Spleen (tissue), 11 donors: Measurements from ENCODE around the gene CACNA2D3. TPM values are rescaled to one million over a fixed set of nuclear protein-coding genes. Genes with fewer than 3 reads are reported as not detected.

Experiments
- DNase-seq: peaks from one replicate; pipeline ENCODE4 v3.0.0-alpha.2; 2020
- H3K27ac ChIP-seq, 8 donors: fragments of 200-600 bp; sonication (generic) in 7 of 8; 1 replicate in 4 of 8; 2 replicates in 4 of 8; pipeline versions ENCODE4 v1.5.0 to v1.8.0; 2016 to 2021; ENCODE audit warnings: inconsistent platforms in 4 of 8, mild to moderate bottlenecking in 4 of 8, moderate library complexity in 1 of 8
- H3K27me3 ChIP-seq, 7 donors: fragments of 200-600 bp; sonication (generic) in 6 of 7; replicated peaks in 1 of 7; 1 replicate in 4 of 7; 2 replicates in 3 of 7; pipeline versions ENCODE4 v1.5.0 to v1.8.0; 2016 to 2021; ENCODE audit warnings: inconsistent platforms in 3 of 7, mild to moderate bottlenecking in 1 of 7
- H3K36me3 ChIP-seq, 6 donors: fragments of 200-600 bp; sonication (generic) in 5 of 6; 1 replicate in 4 of 6; 2 replicates in 2 of 6; pipeline versions ENCODE4 v1.5.0 to v1.8.0; 2016 to 2021; ENCODE audit warnings: inconsistent platforms in 2 of 6
- H3K4me1 ChIP-seq, 6 donors: fragments of 200-600 bp; sonication (generic) in 5 of 6; 1 replicate in 3 of 6; 2 replicates in 3 of 6; pipeline versions ENCODE4 v1.5.0 to v1.8.0; 2016 to 2021; ENCODE audit warnings: inconsistent platforms in 3 of 6
- H3K4me3 ChIP-seq, 8 donors: fragments of 200-600 bp; sonication (generic) in 7 of 8; 1 replicate in 4 of 8; 2 replicates in 4 of 8; pipeline versions ENCODE4 v1.5.0 to v1.8.0; 2016 to 2021; ENCODE audit warnings: inconsistent platforms in 4 of 8, mild to moderate bottlenecking in 4 of 8, moderate library complexity in 2 of 8
- H3K9me3 ChIP-seq, 8 donors: fragments of 200-600 bp; sonication (generic) in 7 of 8; 1 replicate in 4 of 8; 2 replicates in 4 of 8; pipeline versions ENCODE4 v1.5.0 to v1.8.0; 2016 to 2021; ENCODE audit warnings: inconsistent platforms in 4 of 8
- CTCF ChIP-seq, 11 experiments: fragments of 200-600 bp in 7 of 11; fragments of 450-650 bp in 4 of 11; sonication (generic) in 4 of 11; IDR thresholded peaks in 8 of 11; conservative IDR thresholded peaks in 3 of 11; 1 replicate in 7 of 11; 2 replicates in 4 of 11; pipeline versions ENCODE4 v1.4.0 to v1.8.0; 2016 to 2021; ENCODE audit warnings: antibody characterized with exemption in 11 of 11, inconsistent platforms in 4 of 11, mild to moderate bottlenecking in 1 of 11
- POLR2A ChIP-seq, 3 donors: fragments of 450-650 bp; IDR thresholded peaks; one replicate each; pipeline ENCODE4 v1.5.1; 2017; ENCODE audit warnings: antibody characterized with exemption in 3 of 3, mild to moderate bottlenecking in 1 of 3
- POLR2AphosphoS5 ChIP-seq, 3 donors: sonication (generic); formaldehyde crosslinking; IDR thresholded peaks; one replicate each; pipeline ENCODE4 v1.5.1; 2017; ENCODE audit warnings: antibody characterized with exemption in 3 of 3
- WGBS, 5 donors: extraction: QIAGEN DNeasy Blood & Tissue Kit in 3 of 5; methylation state at CpG; one replicate each; pipeline versions ENCODE4 v1.1.5 to v1.1.7; 2013 to 2018; 5-methylcytosine and 5-hydroxymethylcytosine counted together
- intact Hi-C: fragments of 100-400 bp; cut with DNase I; formaldehyde crosslinking; loops from one replicate; pipeline ENCODE4 v1.15.0; 2023; ENCODE audit warnings: low total_unique reads
- polyA plus RNA-seq, 3 donors: library from polyadenylated mRNA; stranded (reverse); fragments of 200-250 nt; gene quantifications; one replicate each; pipeline ENCODE4 v1.2.1, GENCODE V29; 2013
- total RNA-seq, 7 donors: library from RNA; depleted of rRNA in 3 of 7; stranded (reverse); fragments of >200 nt in 3 of 7; fragmentation: NEBNext Ultra II Directional in 4 of 7; extraction: Animal tissue kit (Norgen Biotek cat#: 25700) in 4 of 7; gene quantifications; one replicate each; pipeline versions ENCODE4 v1.1.0 to v1.2.1, GENCODE V29; 2016 to 2021
- donor health status: healthy with polysubstance abuse.
- donor health status: DM: no; HTN: no; CAD: no; lungs with moderate emphysema.
- donor health status: DM: no; HTN: no; CAD: no.
- donor health status: Bipolar disorder and iron deficiency.
- donor health status: healthy.
- donor health status: DM: no; HTN: no; CAD: no.
- donor health status: DM: yes; HTN: yes; CAD: no.

CACNA2D3 gene
- total and polyA plus RNA-seq, 10 donors = 0.83 to 4.9 (median 2.9) TPM

GRCh38 chr3:54901906-54902685, 779.7 kb downstream of the CACNA2D3 start:
- DNase-seq = no peak
- H3K27ac ChIP-seq = no peak overlapping the region
- H3K4me3 ChIP-seq = no peak overlapping the region
- WGBS, 5 donors = 75 to 83% (median 82%) methylated on average over 4 of the region's 4 CpGs
- no peaks in the 10 kb centered on the region for H3K27me3 ChIP-seq
- no peak for TF ChIP-seq POLR2AphosphoS5 (IDR thresholded peaks at IDR 0.05)
- TF ChIP-seq CTCF (IDR thresholded peaks at IDR 0.05 in 8 of 11, conservative IDR thresholded peaks at IDR 0.05 in 3 of 11) = no peak
- no peak for TF ChIP-seq POLR2A (IDR thresholded peaks at IDR 0.05)
- H3K4me1 ChIP-seq = no peaks in the 10 kb centered on the region
- no peaks in the 10 kb centered on the region for H3K36me3 ChIP-seq
- no peaks in the 10 kb centered on the region for H3K9me3 ChIP-seq
- intact Hi-C loops = no loop called here

- H3K4me1 ChIP-seq = no peaks in the 10 kb centered on the region
- DNase-seq = no peak
- H3K27ac ChIP-seq = no peak overlapping the region
- H3K4me3 ChIP-seq = no peak overlapping the region
- WGBS, 5 donors = 66 to 82% (median 71%) methylated on average over 2 of the region's 2 CpGs
- H3K36me3 ChIP-seq = no peaks in the 10 kb centered on the region
- no peaks in the 10 kb centered on the region for H3K27me3 ChIP-seq
- TF ChIP-seq POLR2A (IDR thresholded peaks at IDR 0.05) = no peak
- H3K9me3 ChIP-seq = no peaks in the 10 kb centered on the region
- intact Hi-C loops = no loop called here
These were observed 783.0 kb downstream of the CACNA2D3 start for GRCh38 chr3:54905261-54905888.

- Histone ChIP-seq H3K9me3 (no peaks in the 10 kb centered on the region), H3K36me3 (no peaks in the 10 kb centered on the region), H3K27me3 (no peaks in the 10 kb centered on the region), H3K4me3 (no peak overlapping the region), H3K27ac (no peak overlapping the region), H3K4me1 (no peaks in the 10 kb centered on the region)
- intact Hi-C loops = no loop called here
- TF ChIP-seq POLR2AphosphoS5 (IDR thresholded peaks at IDR 0.05) = no peak
- TF ChIP-seq POLR2A (IDR thresholded peaks at IDR 0.05) = no peak
- no peak for TF ChIP-seq CTCF (IDR thresholded peaks at IDR 0.05 in 8 of 11, conservative IDR thresholded peaks at IDR 0.05 in 3 of 11)
- no peak for DNase-seq
- 87 to 92% (median 89%) methylated on average over 3 of the region's 3 CpGs for WGBS, 5 donors
These were observed 783.6 kb downstream of the CACNA2D3 start for GRCh38 chr3:54905920-54906319.

- no peak for TF ChIP-seq CTCF (IDR thresholded peaks at IDR 0.05 in 8 of 11, conservative IDR thresholded peaks at IDR 0.05 in 3 of 11)
- no peak for TF ChIP-seq POLR2A (IDR thresholded peaks at IDR 0.05)
- TF ChIP-seq POLR2AphosphoS5 (IDR thresholded peaks at IDR 0.05) = no peak
- Histone ChIP-seq H3K27ac (no peak overlapping the region), H3K4me1 (no peaks in the 10 kb centered on the region), H3K9me3 (peaks cover 0 to 5% (median 1%) of the 10 kb centered on the region in 8 donors), H3K27me3 (no peaks in the 10 kb centered on the region), H3K36me3 (no peaks in the 10 kb centered on the region), H3K4me3 (no peak overlapping the region)
- no peak for DNase-seq
- intact Hi-C loops = no loop called here
- WGBS, 5 donors = 83 to 94% (median 93%) methylated on average over 2 of the region's 2 CpGs
These were observed 784.4 kb downstream of the CACNA2D3 start for GRCh38 chr3:54906763-54907162.
